Epithelial cell of proximal tubule (primary cell): Measurements from ENCODE around the gene RAF1. TPM values are rescaled to one million over a fixed set of nuclear protein-coding genes. Genes with fewer than 3 reads are reported as not detected.
"Not testable (repeated sequence)": the region's sequence is repeated elsewhere in the genome, so short reads cannot be mapped to it uniquely, and the experiment has no call there.

Experiments
- DNase-seq: peaks from one replicate; pipeline ENCODE4 v3.0.0-alpha.2; 2011; ENCODE audit warnings: low read depth
- H3K4me3 ChIP-seq: 2 replicates; pipeline ENCODE4 v1.5.1; 2011; ENCODE audit warnings: low read depth, mild to moderate bottlenecking, low read length
- CTCF ChIP-seq: conservative IDR thresholded peaks from 2 replicates; pipeline ENCODE4 v1.5.1; 2012; ENCODE audit warnings: low read depth, mild to moderate bottlenecking, low read length
- total RNA-seq: library from RNA; depleted of rRNA; stranded (reverse); fragments of >200 nt; gene quantifications from 2 replicates; pipeline ENCODE4 v1.2.3, GENCODE V29; 2015

RAF1 gene
- total RNA-seq, 1 donor from 2014 or later: 63.4 TPM

- DNase-seq: no peak
- no peak overlapping the region for H3K4me3 ChIP-seq
- no peak for TF ChIP-seq CTCF
Measured at GRCh38 chr3:12705981-12706380, 42.1 kb upstream of the RAF1 start.

DNA sequence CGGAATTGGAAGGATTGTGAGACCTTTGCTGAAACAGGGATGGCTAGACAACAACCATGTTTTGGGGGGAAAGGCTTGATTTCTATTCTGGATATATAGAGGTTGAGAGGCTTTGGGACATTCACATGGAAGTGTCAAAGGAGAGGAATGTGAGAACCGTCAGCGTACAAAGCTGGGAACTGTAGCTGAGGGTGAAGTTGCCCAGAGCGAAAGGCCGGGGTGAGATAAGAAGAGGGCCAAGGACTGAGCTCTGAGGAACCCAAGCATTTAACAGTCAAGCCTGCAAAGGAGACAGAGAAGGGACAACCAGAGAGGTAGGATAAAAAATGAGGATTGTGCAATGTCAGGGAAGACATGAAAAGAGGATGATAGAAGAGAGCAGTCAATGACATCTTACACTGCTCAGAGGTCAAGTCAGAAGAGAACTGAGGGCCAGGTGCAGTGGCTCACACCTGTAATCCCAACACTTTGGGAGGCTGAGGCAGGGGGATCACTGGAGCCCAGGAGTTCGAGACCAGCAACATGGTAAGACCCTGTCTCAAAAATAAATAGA lies 41.5 kb upstream of the RAF1 start:
- no peak for TF ChIP-seq CTCF
- no peak overlapping the region for H3K4me3 ChIP-seq
- DNase-seq: no peak

DNA sequence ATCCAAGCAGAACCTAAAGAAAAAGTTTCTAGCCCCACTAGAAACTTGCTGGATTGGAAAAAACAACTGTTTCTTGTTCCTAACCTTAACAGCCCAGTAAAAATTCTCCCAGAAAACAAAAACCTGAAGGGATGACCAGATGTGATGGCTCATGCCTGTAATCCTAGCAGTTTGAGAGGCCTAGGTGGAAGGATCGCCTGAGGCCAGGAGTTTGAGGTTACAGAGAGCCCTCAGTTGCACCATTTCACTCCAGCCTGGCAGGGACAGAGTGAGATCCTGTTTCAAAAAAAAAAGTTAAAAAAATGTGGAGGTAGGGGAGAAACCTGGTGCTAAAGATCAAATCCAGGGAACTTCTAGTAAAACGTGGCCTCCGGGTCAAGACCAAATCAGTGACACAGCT lies 38.6 kb upstream of the RAF1 start:
- no peak overlapping the region for H3K4me3 ChIP-seq
- no peak for TF ChIP-seq CTCF
- DNase-seq: no peak

DNA sequence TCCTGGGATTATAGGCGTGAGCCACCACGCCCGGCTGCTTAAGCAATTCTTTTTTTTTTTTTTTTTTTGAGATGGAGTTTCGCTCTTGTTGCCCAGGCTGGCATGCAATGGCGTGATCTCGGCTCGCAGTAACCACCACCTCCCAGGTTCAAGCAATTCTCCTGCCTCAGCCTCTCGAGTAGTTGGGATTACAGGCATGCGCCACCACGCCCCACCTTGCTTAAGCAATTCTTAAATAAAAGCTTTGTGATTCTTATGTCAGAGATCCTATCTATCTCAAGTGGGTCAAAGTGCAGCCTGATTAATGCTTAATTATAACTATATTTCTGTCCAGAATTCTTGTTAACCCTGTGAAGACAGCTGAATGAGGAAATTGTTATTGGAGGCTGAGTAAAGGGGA lies 37.7 kb upstream of the RAF1 start:
- DNase-seq, H3K4me3 ChIP-seq: not testable (repeated sequence)

DNA sequence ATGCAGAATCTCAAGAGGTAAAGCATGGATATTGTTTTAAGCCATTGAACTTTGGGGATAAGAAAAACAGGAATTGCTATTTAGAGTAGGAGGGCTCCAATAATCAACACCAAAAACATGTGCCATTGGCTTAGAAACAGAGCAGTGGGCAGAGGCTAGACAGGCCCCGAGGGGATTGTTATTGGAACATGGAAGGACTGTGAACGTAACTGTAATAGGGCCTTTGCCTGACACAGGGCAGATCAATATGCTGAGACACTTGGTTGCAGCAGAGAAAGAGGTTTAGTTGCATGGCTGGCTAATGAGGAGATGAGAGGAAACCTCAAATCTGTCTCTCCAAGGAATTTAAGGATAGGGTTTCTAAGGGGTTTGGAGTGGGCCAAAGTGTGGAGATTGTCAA lies 36.9 kb upstream of the RAF1 start:
- no peak for DNase-seq
- H3K4me3 ChIP-seq: no peak overlapping the region
- TF ChIP-seq CTCF: no peak

DNA sequence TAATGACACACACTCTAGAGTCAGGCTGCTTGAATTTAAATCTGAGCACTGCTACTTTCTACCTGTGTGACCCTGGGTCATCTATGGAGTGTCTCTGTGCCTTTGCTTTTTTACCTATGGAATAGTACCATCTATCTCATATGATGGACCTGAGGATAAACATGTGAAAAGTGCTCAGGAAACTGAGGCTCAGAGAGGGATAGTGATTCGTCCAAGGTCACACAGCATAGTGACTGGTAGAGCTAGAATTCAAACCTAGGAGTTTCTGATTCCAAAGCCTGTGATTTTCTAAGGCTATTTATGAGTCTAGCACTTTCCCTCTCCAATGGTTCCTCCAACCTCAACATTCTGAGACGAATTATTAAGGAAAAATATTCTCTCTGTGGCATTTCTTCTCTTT lies 32.0 kb upstream of the RAF1 start:
- DNase-seq: no peak
- no peak overlapping the region for H3K4me3 ChIP-seq
- TF ChIP-seq CTCF: no peak

DNA sequence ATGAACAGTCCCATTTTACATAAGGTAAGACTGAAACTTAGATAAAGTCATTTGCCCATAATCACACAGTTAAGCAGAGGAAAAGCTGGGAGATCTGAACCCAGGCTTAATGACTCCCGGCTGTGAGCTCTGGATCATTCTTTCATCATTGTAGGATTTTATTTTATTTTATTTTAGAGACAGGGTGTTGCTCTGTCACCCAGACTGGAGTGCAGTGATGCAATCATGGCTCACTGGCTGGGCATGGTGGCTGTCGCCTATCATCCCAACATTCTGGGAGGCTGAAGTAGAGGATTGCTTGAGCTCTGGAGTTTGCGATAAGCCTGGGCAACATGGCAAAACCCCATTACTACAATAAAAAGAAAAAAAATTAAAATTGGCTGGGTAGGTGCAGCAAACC lies 31.2 kb upstream of the RAF1 start:
- no peak overlapping the region for H3K4me3 ChIP-seq
- no peak for DNase-seq
- no peak for TF ChIP-seq CTCF
